ENCODE data around the gene ADAMTS12.

The ADAMTS12 gene

DNA sequence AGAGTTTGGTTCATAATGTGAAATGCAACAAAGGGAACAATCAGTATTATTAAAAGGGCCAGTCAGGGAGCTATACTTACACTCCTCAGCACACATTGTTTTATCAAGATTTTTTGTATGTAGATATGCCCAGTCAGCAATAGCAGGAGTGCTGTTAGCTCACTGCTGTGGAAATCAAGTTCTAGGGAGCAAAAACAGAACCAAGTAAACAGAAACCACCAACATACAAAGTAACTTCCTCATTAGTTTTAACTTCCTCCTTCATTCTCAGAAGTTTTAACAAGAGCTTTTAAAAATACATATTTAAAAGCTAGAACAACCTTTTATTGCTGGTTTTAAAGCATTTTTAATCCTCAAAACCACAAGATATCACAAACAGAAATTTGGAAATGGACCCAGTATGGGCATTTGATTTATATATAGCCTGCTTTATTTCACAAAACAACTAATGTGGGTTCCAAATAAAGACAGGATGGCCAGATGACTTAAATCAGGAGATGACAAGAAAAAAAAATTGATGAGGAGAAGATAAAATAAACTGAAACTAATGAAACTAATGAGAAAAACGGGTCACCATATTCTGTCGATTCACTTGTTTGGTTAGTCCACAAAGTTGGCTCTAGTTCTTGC, 178.5 kb downstream of the ADAMTS12 start:
- Histone ChIP-seq H3K4me1 (ENCODE audit: control insufficient read depth, insufficient read depth, low read length) (no peaks in the 10 kb centered on the region), H3K9me3 (ENCODE audit: control insufficient read depth, insufficient read depth, low read depth, low read length) (0 out of 2 replicates have a peak, but pooled peaks cover 6% of the 10 kb centered on the region), H3K4me3 (ENCODE audit: low read depth, low read length) (no peak overlapping the region), H3K27me3 (ENCODE audit: control insufficient read depth, insufficient read depth, low read length) (no peaks in the 10 kb centered on the region), H3K36me3 (ENCODE audit: control insufficient read depth, insufficient read depth, low read length) (no peaks in the 10 kb centered on the region), H3K9ac (ENCODE audit: low read length) (no peak overlapping the region), H3K27ac (ENCODE audit: low read depth, low read length) (no peak overlapping the region)

DNA sequence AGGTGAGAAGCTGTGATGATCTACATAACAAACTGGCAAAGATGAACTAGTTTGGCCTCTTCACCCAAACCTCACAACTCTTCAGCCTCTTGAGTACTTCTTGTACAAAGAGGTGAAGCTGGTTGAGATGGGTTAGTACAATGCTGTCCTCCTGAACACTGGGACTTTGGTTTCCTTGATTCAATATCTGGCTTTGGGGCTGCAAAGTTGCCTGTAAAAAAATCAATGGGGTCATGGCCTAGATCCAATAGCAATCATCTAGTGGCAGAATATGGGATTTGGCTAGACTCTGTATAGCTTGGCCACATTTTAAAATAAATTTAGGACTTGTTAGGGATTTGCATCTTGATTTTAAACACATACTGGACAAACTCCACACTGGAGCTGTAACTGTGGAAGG, 179.1 kb downstream of the ADAMTS12 start:
- H3K4me3 ChIP-seq (ENCODE audit: low read depth, low read length): no peak overlapping the region
- no peak overlapping the region for H3K27ac ChIP-seq (ENCODE audit: low read depth, low read length)
- H3K9ac ChIP-seq (ENCODE audit: low read length): no peak overlapping the region
- H3K4me1 ChIP-seq (ENCODE audit: control insufficient read depth, insufficient read depth, low read length): no peaks in the 10 kb centered on the region
- no peaks in the 10 kb centered on the region for H3K27me3 ChIP-seq (ENCODE audit: control insufficient read depth, insufficient read depth, low read length)
- H3K9me3 ChIP-seq (ENCODE audit: control insufficient read depth, insufficient read depth, low read depth, low read length): 0 out of 2 replicates have a peak, but pooled peaks cover 6% of the 10 kb centered on the region
- no peaks in the 10 kb centered on the region for H3K36me3 ChIP-seq (ENCODE audit: control insufficient read depth, insufficient read depth, low read length)

DNA sequence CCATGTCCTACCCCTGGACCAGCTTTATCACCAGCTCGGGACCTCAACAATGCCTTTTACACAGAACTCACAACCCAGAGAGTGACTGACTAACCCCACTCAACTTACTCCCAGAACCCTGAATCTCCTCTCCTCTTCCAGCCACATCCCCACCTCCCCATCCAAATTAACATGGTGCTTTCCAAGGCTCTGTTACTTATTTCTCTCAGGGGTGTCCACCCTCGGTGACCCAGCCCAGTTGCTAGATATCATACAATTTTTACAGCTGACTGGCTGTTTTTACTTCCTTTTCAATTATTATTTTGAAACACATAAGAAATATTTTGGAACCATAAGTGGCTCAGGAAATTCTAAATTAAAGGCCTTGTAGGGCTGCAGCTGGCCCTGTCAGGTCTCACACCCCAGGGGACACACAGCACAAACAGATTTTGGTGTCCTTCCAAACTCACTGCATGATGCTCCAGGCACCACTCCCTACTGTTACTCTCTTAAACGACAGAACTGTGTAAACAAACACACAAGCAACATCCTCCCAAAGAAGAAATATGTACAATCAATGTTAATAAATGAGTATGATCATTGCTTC, 180.6 kb downstream of the ADAMTS12 start:
- Histone ChIP-seq H3K36me3 (ENCODE audit: control insufficient read depth, insufficient read depth, low read length) (no peaks in the 10 kb centered on the region), H3K4me3 (ENCODE audit: low read depth, low read length) (no peak overlapping the region), H3K27me3 (ENCODE audit: control insufficient read depth, insufficient read depth, low read length) (no peaks in the 10 kb centered on the region), H3K9ac (ENCODE audit: low read length) (no peak overlapping the region), H3K27ac (ENCODE audit: low read depth, low read length) (no peak overlapping the region), H3K4me1 (ENCODE audit: control insufficient read depth, insufficient read depth, low read length) (no peaks in the 10 kb centered on the region), H3K9me3 (ENCODE audit: control insufficient read depth, insufficient read depth, low read depth, low read length) (0 out of 2 replicates have a peak, but pooled peaks cover 6% of the 10 kb centered on the region)

DNA sequence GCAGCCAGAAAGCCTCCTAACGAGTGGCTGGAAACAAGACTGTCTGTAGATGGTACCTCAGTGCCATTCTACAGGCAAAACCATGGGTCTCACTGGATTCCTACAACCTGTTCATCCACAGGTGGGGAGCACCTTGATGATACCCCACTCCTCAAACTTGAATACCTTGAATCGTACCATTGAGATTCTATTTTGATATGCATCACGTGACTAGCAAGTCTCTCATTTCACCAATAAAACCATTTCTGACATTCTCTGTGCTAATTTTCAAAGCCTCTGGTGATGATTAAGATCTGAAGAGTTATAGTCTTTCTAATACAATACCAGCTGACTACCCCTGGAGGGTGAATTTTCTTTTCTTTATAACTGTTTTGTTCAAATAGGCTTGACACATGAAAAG, 188.9 kb downstream of the ADAMTS12 start:
- H3K4me3 ChIP-seq (ENCODE audit: low read depth, low read length): no peak overlapping the region
- H3K9me3 ChIP-seq (ENCODE audit: control insufficient read depth, insufficient read depth, low read depth, low read length): no peaks in the 10 kb centered on the region
- H3K36me3 ChIP-seq (ENCODE audit: control insufficient read depth, insufficient read depth, low read length): no peaks in the 10 kb centered on the region
- no peak overlapping the region for H3K9ac ChIP-seq (ENCODE audit: low read length)
- H3K27me3 ChIP-seq (ENCODE audit: control insufficient read depth, insufficient read depth, low read length): no peaks in the 10 kb centered on the region
- H3K27ac ChIP-seq (ENCODE audit: low read depth, low read length): no peak overlapping the region
- H3K4me1 ChIP-seq (ENCODE audit: control insufficient read depth, insufficient read depth, low read length): no peaks in the 10 kb centered on the region

DNA sequence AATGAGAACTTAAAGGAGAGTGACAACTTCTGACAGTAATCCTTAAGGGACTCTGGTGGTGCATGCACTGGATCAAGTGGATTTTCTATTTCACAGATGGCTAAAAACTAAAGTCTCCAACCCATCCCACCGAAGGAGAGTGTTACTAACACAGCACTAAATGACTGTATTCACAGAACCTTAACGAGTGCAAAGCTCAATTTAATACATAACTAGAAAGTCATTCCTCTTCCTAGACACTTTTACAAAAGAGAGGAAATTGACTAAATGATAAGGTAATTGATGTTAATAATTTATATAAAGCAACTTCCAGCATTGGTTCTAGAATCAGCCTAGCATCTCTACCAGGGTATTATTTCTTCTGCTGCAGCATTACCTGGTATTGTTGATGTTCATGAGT, 189.8 kb downstream of the ADAMTS12 start:
- no peaks in the 10 kb centered on the region for H3K9me3 ChIP-seq (ENCODE audit: control insufficient read depth, insufficient read depth, low read depth, low read length)
- no peaks in the 10 kb centered on the region for H3K27me3 ChIP-seq (ENCODE audit: control insufficient read depth, insufficient read depth, low read length)
- H3K36me3 ChIP-seq (ENCODE audit: control insufficient read depth, insufficient read depth, low read length): no peaks in the 10 kb centered on the region
- no peaks in the 10 kb centered on the region for H3K4me1 ChIP-seq (ENCODE audit: control insufficient read depth, insufficient read depth, low read length)
- no peak overlapping the region for H3K27ac ChIP-seq (ENCODE audit: low read depth, low read length)
- H3K4me3 ChIP-seq (ENCODE audit: low read depth, low read length): no peak overlapping the region
- no peak overlapping the region for H3K9ac ChIP-seq (ENCODE audit: low read length)

DNA sequence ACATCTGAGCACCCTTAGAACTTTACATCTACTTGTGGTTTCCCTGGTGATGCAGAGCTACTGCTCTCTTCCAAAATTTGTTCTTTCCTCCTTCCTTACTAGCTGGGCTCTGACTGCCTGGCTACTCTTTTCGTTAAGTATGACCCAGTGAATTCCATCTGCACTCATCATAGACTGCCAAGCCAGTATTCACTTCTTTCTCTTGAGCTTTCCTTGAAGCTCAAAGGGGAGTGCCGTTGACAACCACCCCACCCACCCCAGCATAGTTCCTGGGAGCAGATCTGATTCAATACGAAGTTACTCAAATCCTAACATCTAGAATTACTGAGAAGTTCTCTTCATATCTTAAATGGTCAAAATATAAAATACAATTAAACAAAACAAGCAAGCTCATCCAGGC, 190.5 kb downstream of the ADAMTS12 start:
- no peak overlapping the region for H3K27ac ChIP-seq (ENCODE audit: low read depth, low read length)
- no peaks in the 10 kb centered on the region for H3K36me3 ChIP-seq (ENCODE audit: control insufficient read depth, insufficient read depth, low read length)
- no peaks in the 10 kb centered on the region for H3K9me3 ChIP-seq (ENCODE audit: control insufficient read depth, insufficient read depth, low read depth, low read length)
- no peak overlapping the region for H3K9ac ChIP-seq (ENCODE audit: low read length)
- H3K4me1 ChIP-seq (ENCODE audit: control insufficient read depth, insufficient read depth, low read length): no peaks in the 10 kb centered on the region
- H3K4me3 ChIP-seq (ENCODE audit: low read depth, low read length): no peak overlapping the region
- no peaks in the 10 kb centered on the region for H3K27me3 ChIP-seq (ENCODE audit: control insufficient read depth, insufficient read depth, low read length)

DNA sequence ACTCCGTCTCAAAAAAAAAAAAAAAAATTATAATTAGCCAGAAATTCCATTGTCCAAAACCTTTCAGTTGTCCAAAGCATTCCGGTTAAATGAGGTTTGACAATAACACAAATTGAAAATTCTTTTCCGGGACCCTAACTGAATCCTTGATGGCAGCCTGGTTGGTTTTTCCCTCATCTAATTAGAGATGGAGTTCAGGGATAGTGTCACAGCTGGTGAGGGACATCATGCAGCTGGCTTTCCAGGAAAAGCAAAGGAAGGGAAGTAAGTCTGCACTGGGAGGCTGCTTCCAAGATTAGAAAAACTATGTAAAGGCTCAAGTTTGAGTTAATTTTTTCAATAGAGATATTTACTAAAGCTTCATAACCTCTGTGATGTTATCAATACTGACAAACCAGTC, 195.4 kb downstream of the ADAMTS12 start:
- H3K36me3 ChIP-seq (ENCODE audit: control insufficient read depth, insufficient read depth, low read length): no peaks in the 10 kb centered on the region
- no peaks in the 10 kb centered on the region for H3K4me1 ChIP-seq (ENCODE audit: control insufficient read depth, insufficient read depth, low read length)
- peaks cover 10% of the 10 kb centered on the region for H3K9me3 ChIP-seq (ENCODE audit: control insufficient read depth, insufficient read depth, low read depth, low read length)
- no peaks in the 10 kb centered on the region for H3K27me3 ChIP-seq (ENCODE audit: control insufficient read depth, insufficient read depth, low read length)
- no peak overlapping the region for H3K9ac ChIP-seq (ENCODE audit: low read length)
- H3K27ac ChIP-seq (ENCODE audit: low read depth, low read length): no peak overlapping the region
- H3K4me3 ChIP-seq (ENCODE audit: low read depth, low read length): no peak overlapping the region

DNA sequence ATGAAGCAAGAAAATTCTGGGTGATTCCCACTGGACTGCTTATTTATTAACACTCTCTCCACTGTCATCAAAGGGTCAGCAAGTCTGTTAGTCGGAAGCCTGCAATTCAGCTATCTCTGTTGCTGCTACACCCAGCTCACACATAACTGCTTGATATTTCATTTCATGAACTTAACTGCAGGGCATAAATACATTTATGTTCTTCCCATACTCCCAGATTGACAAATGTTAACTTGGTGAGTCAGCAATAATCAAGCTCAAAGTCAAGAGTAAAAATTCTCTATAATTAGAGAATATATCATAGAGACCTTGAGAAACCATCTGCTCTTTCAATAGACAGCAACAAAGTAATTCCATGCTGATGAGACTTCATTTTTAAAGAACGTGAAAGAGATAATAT, 198.8 kb downstream of the ADAMTS12 start:
- Histone ChIP-seq H3K9ac (ENCODE audit: low read length) (no peak overlapping the region), H3K27ac (ENCODE audit: low read depth, low read length) (no peak overlapping the region), H3K4me1 (ENCODE audit: control insufficient read depth, insufficient read depth, low read length) (no peaks in the 10 kb centered on the region), H3K36me3 (ENCODE audit: control insufficient read depth, insufficient read depth, low read length) (no peaks in the 10 kb centered on the region), H3K27me3 (ENCODE audit: control insufficient read depth, insufficient read depth, low read length) (no peaks in the 10 kb centered on the region), H3K9me3 (ENCODE audit: control insufficient read depth, insufficient read depth, low read depth, low read length) (peaks cover 10% of the 10 kb centered on the region), H3K4me3 (ENCODE audit: low read depth, low read length) (no peak overlapping the region)

DNA sequence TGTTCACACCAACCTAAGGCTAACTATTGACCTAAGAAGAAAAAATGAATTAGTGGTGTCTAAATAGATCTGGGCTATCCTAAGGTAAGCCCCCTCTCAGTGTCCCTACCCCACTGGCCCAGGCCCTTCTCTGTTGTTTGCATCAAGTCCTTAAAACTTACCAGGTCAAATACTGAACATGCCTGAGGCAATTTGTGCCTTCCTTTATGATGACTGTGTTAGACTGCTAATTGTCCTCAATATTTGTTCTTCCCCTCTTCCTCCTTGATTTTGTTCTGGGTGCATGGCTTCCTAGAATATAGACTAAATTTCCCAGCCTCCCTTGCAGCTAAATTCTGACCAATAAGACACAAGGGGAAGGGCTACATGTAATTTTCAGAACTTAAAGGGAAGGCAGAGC, 199.9 kb downstream of the ADAMTS12 start:
- Histone ChIP-seq H3K9ac (ENCODE audit: low read length) (no peak overlapping the region), H3K4me3 (ENCODE audit: low read depth, low read length) (no peak overlapping the region), H3K27ac (ENCODE audit: low read depth, low read length) (no peak overlapping the region), H3K4me1 (ENCODE audit: control insufficient read depth, insufficient read depth, low read length) (no peaks in the 10 kb centered on the region), H3K36me3 (ENCODE audit: control insufficient read depth, insufficient read depth, low read length) (no peaks in the 10 kb centered on the region), H3K9me3 (ENCODE audit: control insufficient read depth, insufficient read depth, low read depth, low read length) (peaks cover 10% of the 10 kb centered on the region), H3K27me3 (ENCODE audit: control insufficient read depth, insufficient read depth, low read length) (no peaks in the 10 kb centered on the region)

DNA sequence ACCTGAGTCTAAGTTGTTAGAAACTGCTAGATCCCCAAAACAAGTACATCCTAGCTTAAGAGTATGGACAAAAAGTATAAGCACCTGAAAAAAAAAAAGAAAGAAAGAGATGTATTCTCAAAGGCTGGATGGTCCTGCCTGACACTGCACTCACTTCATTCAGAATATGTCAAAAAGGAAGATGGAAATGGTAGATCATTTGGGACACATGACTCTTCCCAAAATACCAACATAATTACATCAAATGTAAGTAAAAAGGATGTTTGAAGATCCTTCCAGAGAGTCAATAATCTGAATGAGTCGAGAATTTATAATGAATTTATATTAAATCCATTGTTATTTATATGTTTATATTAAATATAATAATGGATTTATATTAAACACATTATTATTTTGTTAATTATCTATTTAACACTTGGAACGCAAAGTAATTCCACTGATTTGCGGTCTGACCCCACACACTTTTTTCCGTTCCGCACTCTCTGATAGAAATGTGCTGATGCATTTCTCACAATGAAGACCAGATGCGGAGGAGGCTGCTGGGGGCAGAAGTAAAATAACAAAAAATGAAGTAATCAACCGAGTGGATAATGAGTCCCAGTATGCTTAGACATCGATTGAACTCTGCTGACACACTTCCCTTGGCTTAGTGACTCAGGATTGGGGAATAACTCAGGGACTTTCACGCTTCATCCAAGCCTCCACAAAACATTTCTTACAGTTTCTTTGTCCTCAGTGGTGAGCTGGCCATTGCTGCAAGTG, 201.2 kb downstream of the ADAMTS12 start:
- Histone ChIP-seq H3K4me3 (ENCODE audit: low read depth, low read length) (no peak overlapping the region), H3K9me3 (ENCODE audit: control insufficient read depth, insufficient read depth, low read depth, low read length) (peaks cover 10% of the 10 kb centered on the region), H3K9ac (ENCODE audit: low read length) (no peak overlapping the region), H3K27ac (ENCODE audit: low read depth, low read length) (no peak overlapping the region), H3K27me3 (ENCODE audit: control insufficient read depth, insufficient read depth, low read length) (no peaks in the 10 kb centered on the region), H3K4me1 (ENCODE audit: control insufficient read depth, insufficient read depth, low read length) (peaks cover 9% of the 10 kb centered on the region), H3K36me3 (ENCODE audit: control insufficient read depth, insufficient read depth, low read length) (no peaks in the 10 kb centered on the region)

DNA sequence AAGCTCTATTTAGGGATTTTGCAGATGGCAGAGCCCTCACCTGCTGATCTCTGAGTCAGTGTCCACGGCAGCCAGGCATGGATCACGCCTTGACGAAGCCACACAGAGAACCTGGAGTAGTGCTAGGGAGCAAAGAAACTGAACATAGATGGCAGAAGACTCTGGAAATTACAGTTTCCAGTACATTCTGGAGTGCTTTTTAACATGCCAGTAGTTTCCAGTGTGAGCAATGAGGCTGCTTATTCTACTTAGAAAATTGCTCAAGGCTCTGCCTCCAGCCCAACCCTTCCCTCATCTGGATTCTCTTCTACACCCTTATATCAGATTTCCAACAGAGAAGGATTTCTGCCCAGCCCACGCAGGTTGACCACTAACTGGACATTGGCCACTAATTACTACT, 203.3 kb downstream of the ADAMTS12 start:
- Histone ChIP-seq H3K9me3 (ENCODE audit: control insufficient read depth, insufficient read depth, low read depth, low read length) (peaks cover 2% of the 10 kb centered on the region; the same call in 1 of the 2 replicates), H3K4me1 (ENCODE audit: control insufficient read depth, insufficient read depth, low read length) (peaks cover 14% of the 10 kb centered on the region), H3K36me3 (ENCODE audit: control insufficient read depth, insufficient read depth, low read length) (no peaks in the 10 kb centered on the region), H3K27ac (ENCODE audit: low read depth, low read length) (no peak overlapping the region), H3K27me3 (ENCODE audit: control insufficient read depth, insufficient read depth, low read length) (no peaks in the 10 kb centered on the region), H3K4me3 (ENCODE audit: low read depth, low read length) (no peak overlapping the region), H3K9ac (ENCODE audit: low read length) (no peak overlapping the region)
